ENCODE data around the gene RPS6KA4.
"Not testable (repeated sequence)": the region's sequence is repeated elsewhere in the genome, so short reads cannot be mapped to it uniquely, and the experiment has no call there.

Gene RPS6KA4

GRCh38 chr11:64388894-64389293, 29.9 kb downstream of the RPS6KA4 start:
- DNase-seq, result no peak

GRCh38 chr11:64389851-64390250, 30.9 kb downstream of the RPS6KA4 start:
- DNase-seq, result no peak

- DNase-seq, result no peak
These were observed 31.6 kb downstream of the RPS6KA4 start for GRCh38 chr11:64390558-64390957.

DNA sequence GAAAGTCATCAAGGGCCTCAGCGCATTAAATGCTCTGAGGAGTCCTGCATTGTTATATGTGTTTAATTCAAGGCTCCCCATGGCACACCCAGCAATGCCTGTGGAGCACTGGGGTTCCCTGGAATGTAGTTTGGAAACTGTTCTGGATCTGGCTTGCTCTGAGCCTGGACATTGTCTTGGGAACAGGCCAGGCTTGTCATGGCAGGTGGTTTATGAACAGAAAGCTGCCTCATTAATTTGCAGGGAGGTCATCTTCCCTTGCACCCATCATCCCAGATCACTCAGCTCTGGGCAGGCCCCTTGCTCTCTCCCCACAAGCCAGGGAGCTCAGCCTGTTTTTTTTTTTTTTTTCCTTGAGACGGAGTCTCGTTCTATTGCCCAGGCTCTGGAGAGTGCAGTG, 32.9 kb downstream of the RPS6KA4 start:
- DNase-seq, result no peak

DNA sequence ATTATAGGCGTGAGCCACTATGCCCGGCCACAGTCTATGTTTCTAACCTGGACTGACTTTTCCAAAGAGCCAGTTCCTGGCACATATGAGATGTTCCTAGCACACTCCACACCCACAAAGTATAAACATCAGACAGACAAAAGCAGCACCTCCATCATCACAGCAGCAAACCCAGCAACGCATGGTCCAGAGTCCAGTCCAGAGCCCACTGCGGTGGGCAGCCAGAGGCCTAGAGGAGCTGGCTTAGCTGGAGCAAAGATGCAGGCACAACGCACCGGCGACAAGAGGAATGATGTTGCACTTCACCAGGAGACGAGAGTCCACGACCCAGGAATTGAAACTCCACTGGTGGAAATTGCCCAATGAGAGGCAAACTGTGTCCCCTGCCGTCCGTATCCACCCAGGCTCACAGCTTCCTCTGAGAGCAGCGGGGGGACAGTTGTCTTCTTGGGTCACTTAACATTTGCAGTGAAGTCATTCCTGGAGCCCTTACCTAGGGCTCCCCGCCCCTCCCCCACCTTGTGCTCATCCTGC, 36.6 kb downstream of the RPS6KA4 start:
- peak in 4 of 14 donors; percentile 10 to 25 (median 14) for DNase-seq

DNA sequence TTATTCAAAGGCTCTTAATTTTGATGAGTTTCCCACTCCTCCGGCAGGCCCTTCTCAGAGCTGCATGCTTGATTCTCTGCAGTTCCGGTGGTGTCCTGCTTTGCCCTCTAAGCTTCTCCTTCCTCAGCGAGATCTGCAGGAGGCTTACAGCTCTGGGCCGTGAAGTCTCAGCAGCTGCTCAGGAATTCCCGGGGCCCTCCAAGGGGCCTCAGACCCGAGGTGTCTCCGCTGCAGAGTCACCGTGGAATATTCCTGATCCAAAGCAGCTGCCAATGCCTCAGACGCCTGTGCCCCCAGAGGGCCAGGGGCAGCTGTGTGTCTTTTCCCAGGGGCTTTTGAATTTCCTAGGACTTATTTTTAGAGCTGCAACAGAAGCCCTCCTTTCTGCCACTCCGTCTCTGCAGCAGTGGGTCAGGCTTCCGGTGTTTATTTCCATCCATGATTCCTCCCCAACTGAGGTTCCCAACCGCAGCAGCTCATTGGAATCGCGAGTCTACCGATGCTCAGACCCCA, 37.2 kb downstream of the RPS6KA4 start:
- DNase-seq, result no peak

- DNase-seq, result no peak
These were observed 41.1 kb downstream of the RPS6KA4 start for GRCh38 chr11:64400102-64400501.

GRCh38 chr11:64400667-64401066, 41.7 kb downstream of the RPS6KA4 start:
- no peak for DNase-seq

DNA sequence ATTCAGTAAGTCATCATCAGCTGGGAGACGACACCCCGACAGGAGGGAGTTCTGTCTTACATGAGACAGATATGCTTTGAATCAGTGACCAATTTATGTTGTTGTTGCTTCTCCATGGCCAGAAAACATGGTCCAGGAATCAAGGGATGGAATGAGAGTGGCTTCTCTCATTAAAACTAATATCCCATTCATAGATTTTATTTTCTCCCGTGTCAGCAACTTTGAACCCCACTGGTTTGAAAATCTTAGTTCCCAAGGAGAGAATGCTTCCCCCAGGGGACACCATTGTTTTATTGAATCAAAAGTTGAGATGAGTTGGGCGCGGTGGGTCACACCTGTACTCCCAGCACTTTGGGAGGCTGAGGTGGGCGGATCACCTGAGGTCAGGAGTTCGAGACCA, 42.8 kb downstream of the RPS6KA4 start:
- DNase-seq, result no peak

DNA sequence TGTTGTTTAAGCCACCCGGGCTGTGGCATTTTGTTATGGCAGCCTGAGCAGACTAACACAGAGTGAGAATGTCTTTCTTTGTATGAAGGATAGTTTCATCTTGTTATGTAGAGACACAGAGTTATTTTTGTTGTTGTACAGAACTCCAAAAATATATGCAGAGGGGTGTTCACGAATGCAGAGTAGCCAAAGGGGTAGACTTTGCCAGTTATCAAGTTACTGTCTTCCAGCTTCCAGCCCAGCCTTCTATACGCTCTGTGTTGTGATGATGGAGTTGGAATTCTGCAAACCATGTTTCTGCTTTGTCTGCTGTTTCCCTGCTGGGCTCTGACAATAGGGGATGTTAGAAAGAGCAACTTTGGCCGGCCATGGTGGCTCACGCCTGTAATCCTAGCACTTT, 44.1 kb downstream of the RPS6KA4 start:
- no peak for DNase-seq

DNA sequence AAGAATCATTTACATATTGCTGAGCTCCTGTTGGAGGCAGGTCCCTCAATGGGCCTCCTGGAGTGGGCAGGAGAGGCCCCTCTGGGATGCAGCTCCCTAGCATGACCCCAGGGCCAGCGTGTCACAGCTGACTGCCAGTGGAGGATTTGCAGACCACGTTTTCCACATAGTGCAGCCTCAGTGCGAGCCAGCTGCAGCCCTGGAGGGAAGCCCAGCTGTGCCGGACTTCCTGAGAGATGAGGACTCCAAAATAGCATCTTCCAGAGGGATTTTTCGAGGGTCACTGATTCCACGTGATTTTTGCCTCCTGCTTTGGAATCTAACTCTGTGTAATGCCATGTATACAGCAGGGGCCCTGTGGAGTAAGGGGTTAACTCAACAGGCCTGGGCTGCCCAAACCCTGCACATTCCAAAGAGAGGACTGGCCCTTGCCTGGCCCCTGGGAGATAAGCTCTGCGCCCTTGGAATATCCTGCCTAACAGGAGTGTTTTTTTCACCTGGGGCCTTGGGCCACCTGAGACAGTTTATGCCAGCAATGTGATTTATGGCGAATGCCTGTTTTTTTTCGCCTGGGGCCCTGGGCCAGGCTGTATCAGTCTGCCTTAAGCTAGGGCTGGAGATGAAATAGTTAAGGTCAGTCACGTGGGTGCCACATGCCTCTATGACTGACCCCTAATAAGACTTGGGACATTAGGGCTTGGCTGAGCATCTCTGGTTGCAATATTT, 47.4 kb downstream of the RPS6KA4 start:
- no peak for DNase-seq

DNA sequence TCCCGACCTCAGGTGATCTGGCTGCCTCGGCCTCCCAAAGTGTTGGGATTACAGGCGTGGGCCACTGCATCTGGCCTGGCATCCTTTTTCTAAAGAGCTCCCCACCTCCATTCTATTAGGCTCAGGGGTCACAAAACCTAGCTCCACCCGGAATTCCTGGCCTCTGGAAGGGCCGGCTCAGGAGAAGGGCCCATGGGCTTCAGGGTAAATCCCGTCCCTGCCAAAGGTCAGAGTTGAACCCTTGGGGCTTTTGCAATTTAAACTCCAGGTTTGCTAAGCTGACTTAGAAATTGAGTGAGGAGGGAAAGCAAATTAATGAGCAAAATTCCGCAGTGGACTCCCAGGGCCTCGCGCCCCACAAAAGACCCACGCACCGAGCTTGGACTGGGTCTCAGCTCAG, 48.3 kb downstream of the RPS6KA4 start:
- DNase-seq, result no peak

DNA sequence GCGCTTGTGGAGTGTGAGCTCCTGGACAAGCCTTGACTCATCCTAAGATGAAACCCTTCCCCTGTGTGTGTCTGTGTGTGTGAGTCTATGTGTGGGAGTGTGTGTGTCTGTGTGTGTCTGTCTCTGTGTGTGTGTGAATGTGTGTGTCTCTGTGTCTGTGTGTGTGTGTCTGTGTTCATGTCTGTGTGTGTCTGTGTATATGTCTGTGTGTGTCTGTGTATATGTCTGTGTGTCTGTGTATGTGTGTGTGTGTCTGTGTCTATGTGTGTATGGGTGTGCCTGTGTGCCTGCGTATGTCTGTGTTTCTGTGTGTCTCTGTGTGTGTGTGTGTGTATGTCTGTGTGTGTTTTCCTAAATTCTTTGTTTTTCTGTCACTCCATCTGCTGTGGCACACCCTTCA, 48.7 kb downstream of the RPS6KA4 start:
- no peak for DNase-seq

DNA sequence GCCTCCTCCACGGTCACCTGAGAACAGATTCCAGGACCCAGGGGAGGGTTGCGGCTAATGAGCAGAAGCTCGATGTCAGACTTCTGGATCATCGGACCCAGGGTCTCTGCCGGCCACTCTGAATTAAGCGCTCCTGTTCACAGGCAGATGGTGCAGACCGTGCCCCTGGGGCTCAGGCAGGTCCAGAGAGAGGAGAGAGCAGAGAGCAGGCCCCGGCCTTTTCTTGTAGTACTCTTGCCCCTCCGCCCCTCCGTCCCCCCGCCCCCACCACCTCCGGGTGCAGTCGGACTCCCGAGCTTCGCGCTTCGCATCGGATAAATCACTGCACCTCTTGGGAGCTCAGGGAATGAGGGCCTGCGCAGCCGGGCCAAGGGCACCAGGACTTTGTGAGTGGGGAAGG, 50.3 kb downstream of the RPS6KA4 start:
- DNase-seq, result no peak

GRCh38 chr11:64409707-64410403, 50.9 kb downstream of the RPS6KA4 start:
- peak in 1 of 14 donors; percentile 23 for DNase-seq

DNA sequence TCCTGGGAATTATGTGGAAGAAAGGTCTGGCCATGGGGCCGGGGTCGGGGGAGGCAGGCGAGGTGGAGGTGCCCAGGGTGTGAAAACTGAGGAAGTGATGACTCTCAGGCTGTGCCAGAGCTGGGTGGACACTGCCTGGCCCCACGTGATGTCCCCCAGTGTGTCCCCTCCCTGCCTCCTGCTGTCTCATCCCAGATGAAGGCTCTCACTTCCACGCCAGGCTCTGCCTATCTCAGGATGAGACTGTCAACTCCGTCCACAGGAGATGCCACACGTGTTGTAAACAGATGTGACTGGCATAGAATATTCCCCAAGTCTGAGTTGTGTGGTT, 51.4 kb downstream of the RPS6KA4 start:
- DNase-seq, result peak in 1 of 14 donors; percentile 13

- DNase-seq, result no peak
These were observed 54.5 kb downstream of the RPS6KA4 start for GRCh38 chr11:64413417-64413816.

DNA sequence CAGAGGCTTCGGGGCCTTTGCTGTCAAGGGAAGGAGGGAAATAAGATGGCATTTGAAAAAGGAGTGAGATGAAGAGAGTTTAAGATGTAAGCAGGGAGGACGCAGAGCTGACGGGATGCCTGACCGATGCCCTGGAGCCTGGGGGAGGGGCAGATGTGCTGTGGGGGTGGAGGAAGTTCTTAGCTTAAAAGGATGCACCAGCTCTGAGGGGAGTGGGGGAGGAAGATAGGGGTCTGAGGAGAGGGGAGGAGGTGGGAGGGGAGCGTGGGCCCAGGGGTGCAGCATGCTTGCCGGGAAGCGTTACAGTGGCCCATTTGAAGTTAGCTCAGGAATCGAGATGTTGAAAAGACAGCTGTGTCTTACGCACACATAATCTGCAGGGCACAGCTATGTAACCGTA, 56.3 kb downstream of the RPS6KA4 start:
- no peak for DNase-seq

DNA sequence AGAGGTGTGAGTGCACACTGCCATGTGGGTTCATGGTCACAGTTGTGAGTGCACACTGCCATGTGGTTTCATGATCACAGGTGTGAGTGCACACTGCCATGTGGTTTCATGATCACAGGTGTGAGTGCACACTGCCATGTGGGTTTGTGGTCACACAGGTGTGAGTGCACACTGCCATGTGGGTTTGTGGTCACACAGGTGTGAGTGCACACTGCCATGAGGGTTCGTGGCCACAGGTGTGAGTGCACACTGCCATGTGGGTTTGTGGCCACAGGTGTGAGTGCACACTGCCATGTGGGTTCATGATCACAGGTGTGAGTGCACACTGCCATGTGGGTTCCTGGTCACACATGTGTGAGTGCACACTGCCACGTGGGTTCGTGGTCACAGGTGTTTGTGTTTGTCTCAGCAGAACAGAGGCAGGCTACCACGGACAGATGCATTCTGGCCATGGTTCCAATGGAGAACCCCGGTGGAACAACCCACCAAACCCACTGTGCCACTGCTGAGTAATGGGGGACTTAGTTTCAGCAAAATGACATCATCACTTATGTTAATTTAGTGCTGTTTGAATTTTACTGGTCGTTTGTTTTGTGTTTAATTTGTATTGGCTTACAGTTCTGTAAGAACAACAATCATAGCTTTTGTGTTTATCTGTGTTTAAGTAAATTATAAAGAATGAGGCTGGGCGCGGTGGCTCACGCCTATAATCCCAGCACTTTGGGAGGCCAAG, 57.2 kb downstream of the RPS6KA4 start:
- DNase-seq, result no peak

DNA sequence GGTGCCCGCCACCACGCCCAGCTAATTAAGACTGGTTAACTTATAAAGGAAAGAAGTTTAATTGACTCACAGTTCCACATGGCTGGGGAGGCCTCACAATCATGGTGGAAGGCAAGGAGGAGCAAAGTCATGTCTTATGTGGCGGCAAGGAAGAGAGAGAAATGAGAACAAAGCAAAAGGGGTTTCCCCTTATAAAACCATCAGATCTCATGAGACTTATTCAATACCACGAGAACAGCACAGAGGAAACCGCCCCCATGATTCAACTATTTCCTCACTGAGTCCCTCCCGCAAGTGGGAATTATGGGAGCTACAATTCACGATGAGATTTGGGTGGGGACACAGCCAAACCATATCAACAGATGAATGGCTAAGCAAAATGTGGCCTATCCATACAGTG, 59.3 kb downstream of the RPS6KA4 start:
- DNase-seq, result not testable (repeated sequence)

- peak in 1 of 14 donors; percentile 11 for DNase-seq
These were observed 60.4 kb downstream of the RPS6KA4 start for GRCh38 chr11:64419257-64419790.

GRCh38 chr11:64419818-64420485, 61.0 kb downstream of the RPS6KA4 start:
- no peak for DNase-seq

Measured in C1 segment of cervical spinal cord (tissue), 14 donors.